MM.1S (cell line): Measurements from ENCODE around the gene SCP2.

ENCODE experiments used
- EZH2 ChIP-seq: fragments of 300-600 bp; sonication (generic); optimal IDR thresholded peaks from 2 replicates; pipeline ENCODE3; 2017; ENCODE audit warnings: low read depth, mild to moderate bottlenecking, antibody characterized with exemption, low read length, mixed read lengths
- EZH2phosphoT487 ChIP-seq: fragments of 300-600 bp; sonication (generic); IDR thresholded peaks from 2 replicates; pipeline ENCODE4 v1.6.1; 2018; ENCODE audit warnings: antibody characterized with exemption, low read length
- TF ChIP-seq, protein P1 (sequence below): fragments of 300-600 bp; sonication (generic); IDR thresholded peaks from 2 replicates; pipeline ENCODE4 v1.5.1; 2016; ENCODE audit warnings: antibody characterized with exemption, low read length, mixed read lengths

GRCh38 chr1:52887483-52887882 is 39.6 kb upstream of the SCP2 start:
- TF ChIP-seq EZH2 (no peak), EZH2phosphoT487 (no peak)
- TF ChIP-seq, protein P1, sequence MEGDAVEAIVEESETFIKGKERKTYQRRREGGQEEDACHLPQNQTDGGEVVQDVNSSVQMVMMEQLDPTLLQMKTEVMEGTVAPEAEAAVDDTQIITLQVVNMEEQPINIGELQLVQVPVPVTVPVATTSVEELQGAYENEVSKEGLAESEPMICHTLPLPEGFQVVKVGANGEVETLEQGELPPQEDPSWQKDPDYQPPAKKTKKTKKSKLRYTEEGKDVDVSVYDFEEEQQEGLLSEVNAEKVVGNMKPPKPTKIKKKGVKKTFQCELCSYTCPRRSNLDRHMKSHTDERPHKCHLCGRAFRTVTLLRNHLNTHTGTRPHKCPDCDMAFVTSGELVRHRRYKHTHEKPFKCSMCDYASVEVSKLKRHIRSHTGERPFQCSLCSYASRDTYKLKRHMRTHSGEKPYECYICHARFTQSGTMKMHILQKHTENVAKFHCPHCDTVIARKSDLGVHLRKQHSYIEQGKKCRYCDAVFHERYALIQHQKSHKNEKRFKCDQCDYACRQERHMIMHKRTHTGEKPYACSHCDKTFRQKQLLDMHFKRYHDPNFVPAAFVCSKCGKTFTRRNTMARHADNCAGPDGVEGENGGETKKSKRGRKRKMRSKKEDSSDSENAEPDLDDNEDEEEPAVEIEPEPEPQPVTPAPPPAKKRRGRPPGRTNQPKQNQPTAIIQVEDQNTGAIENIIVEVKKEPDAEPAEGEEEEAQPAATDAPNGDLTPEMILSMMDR: no peak
